Psoas muscle (tissue), 8 donors: ENCODE data around the gene TP63. TPM values are rescaled to one million over a fixed set of nuclear protein-coding genes. Genes with fewer than 3 reads are reported as not detected.

Experiments
- ATAC-seq, 4 donors: fragments of 200-7000 bp; cut with Tn5 transposase; one replicate each; pipeline ENCODE4 v1.9.1; 2020; ENCODE audit warnings: moderate library complexity in 3 of 4, mild to moderate bottlenecking in 2 of 4
- DNase-seq, 2 donors: peaks; one replicate each; pipeline ENCODE4 v3.0.0-alpha.2; 2020
- H3K27ac ChIP-seq: fragments of 200-600 bp; one replicate; pipeline ENCODE4 v1.8.0; 2022
- H3K27me3 ChIP-seq, 3 donors: fragments of 200-600 bp in 1 of 3; one replicate each; pipeline versions ENCODE4 v1.6.1 to v1.8.0; 2013 to 2022; ENCODE audit warnings: low read length in 2 of 3, mild to moderate bottlenecking in 2 of 3, moderate library complexity in 1 of 3; ENCODE audit not compliant: insufficient read depth in 3 of 3
- H3K36me3 ChIP-seq, 2 donors: fragments of 200-600 bp in 1 of 2; one replicate each; pipeline versions ENCODE4 v1.6.1 to v1.8.0; 2013 to 2022; ENCODE audit warnings: low read depth in 1 of 2, mild to moderate bottlenecking in 1 of 2, moderate library complexity in 1 of 2; ENCODE audit not compliant: insufficient read depth in 1 of 2
- H3K4me1 ChIP-seq: fragments of 200-600 bp; one replicate; pipeline ENCODE4 v1.8.0; 2022
- H3K4me3 ChIP-seq: fragments of 200-600 bp; one replicate; pipeline ENCODE4 v1.8.0; 2022; ENCODE audit warnings: mild to moderate bottlenecking
- H3K9me3 ChIP-seq: fragments of 200-600 bp; one replicate; pipeline ENCODE4 v1.8.0; 2022
- CTCF ChIP-seq: fragments of 200-600 bp; IDR thresholded peaks from one replicate; pipeline ENCODE4 v1.8.0; 2022; ENCODE audit warnings: antibody characterized with exemption
- WGBS, 3 donors: extraction: QIAGEN DNeasy Blood & Tissue Kit; methylation state at CpG; one replicate each; pipeline versions ENCODE4 v1.1.6 to v1.1.7; 2013; 5-methylcytosine and 5-hydroxymethylcytosine counted together
- intact Hi-C, 2 donors: fragments of 100-400 bp; cut with DNase I; formaldehyde crosslinking; loops; one replicate each; pipeline versions ENCODE4 v1.11.0 to v1.14.2; 2022
- polyA plus RNA-seq, 3 donors: library from polyadenylated mRNA; stranded (reverse); fragments of 200-250 nt; gene quantifications; one replicate each; pipeline ENCODE4 v1.2.3, GENCODE V29; 2013
- total RNA-seq, 4 donors: library from RNA; stranded (reverse); fragmentation: NEBNext Ultra II Directional in 2 of 4; extraction: Animal tissue kit (Norgen Biotek cat#: 25700) in 2 of 4; gene quantifications; one replicate each; pipeline versions ENCODE4 v1.2.1 to v1.2.4, GENCODE V29; 2021 to 2023
- donor health status: healthy with polysubstance abuse.
- donor health status: DM: no; HTN: no; CAD: no; lungs with moderate emphysema.
- donor health status: Bipolar disorder and iron deficiency.
- donor health status: healthy.
- donor health status: DM: yes; HTN: yes; CAD: no.
- donor health status: DM: no; HTN: no; CAD: no.
- donor health status: DM: no; HTN: no; CAD: no.
- donor health status: DM: yes; HTN: yes; CAD: no.

TP63 gene
- total and polyA plus RNA-seq, 7 donors = 1.4 to 83.0 (median 13.1) TPM

- H3K27ac ChIP-seq = no peak overlapping the region
- no peaks in the 10 kb centered on the region for H3K4me1 ChIP-seq
- intact Hi-C loops = no loop called here
- peaks cover 2% of the 10 kb centered on the region for H3K9me3 ChIP-seq
- no peaks in the 10 kb centered on the region for H3K27me3 ChIP-seq
- no peak for TF ChIP-seq CTCF
- DNase-seq (no peak), ATAC-seq (peak in 2 of 4 donors; percentile 25 to 42)
- no peaks in the 10 kb centered on the region for H3K36me3 ChIP-seq
- H3K4me3 ChIP-seq = no peak overlapping the region
- 80 to 93% (median 81%) methylated on average over 2 of the region's 2 CpGs for WGBS, 3 donors
These were observed 271.3 kb downstream of the TP63 start for GRCh38 chr3:189902230-189903186.

GRCh38 chr3:189903562-189904250, 272.5 kb downstream of the TP63 start:
- Histone ChIP-seq H3K36me3 (no peaks in the 10 kb centered on the region), H3K27ac (no peak overlapping the region), H3K4me3 (no peak overlapping the region), H3K4me1 (no peaks in the 10 kb centered on the region), H3K9me3 (peaks cover 2% of the 10 kb centered on the region), H3K27me3 (no peaks in the 10 kb centered on the region)
- 70 to 72% (median 70%) methylated on average over 6 of the region's 6 CpGs for WGBS, 3 donors
- no peak for DNase-seq
- intact Hi-C loops = no loop called here
- ATAC-seq = no peak
- TF ChIP-seq CTCF = no peak

GRCh38 chr3:189907803-189908202, 276.6 kb downstream of the TP63 start:
- intact Hi-C loops = no loop called here
- Histone ChIP-seq H3K27ac (no peak overlapping the region), H3K27me3 (no peaks in the 10 kb centered on the region), H3K36me3 (no peaks in the 10 kb centered on the region), H3K4me1 (no peaks in the 10 kb centered on the region), H3K9me3 (no peaks in the 10 kb centered on the region), H3K4me3 (no peak overlapping the region)
- no peak for ATAC-seq
- DNase-seq = no peak
- 88 to 91% (median 89%) methylated on average over 6 of the region's 6 CpGs for WGBS, 3 donors
- no peak for TF ChIP-seq CTCF

- Histone ChIP-seq H3K9me3 (no peaks in the 10 kb centered on the region), H3K36me3 (no peaks in the 10 kb centered on the region), H3K4me3 (no peak overlapping the region), H3K27me3 (no peaks in the 10 kb centered on the region), H3K27ac (no peak overlapping the region), H3K4me1 (no peaks in the 10 kb centered on the region)
- DNase-seq (no peak), ATAC-seq (no peak)
- no peak for TF ChIP-seq CTCF
- intact Hi-C loops = no loop called here
These were observed 277.5 kb downstream of the TP63 start for GRCh38 chr3:189908646-189909045.
